GM18907 (cell line): ENCODE measurements around the gene ST3GAL3.

Experiments
- ATAC-seq: cut with Tn5 transposase; IDR thresholded peaks from one replicate; pipeline ENCODE4 v1.9.1; 2021; ENCODE audit warnings: mild to moderate bottlenecking, moderate library complexity; ENCODE audit not compliant: unreplicated experiment

Gene ST3GAL3

DNA sequence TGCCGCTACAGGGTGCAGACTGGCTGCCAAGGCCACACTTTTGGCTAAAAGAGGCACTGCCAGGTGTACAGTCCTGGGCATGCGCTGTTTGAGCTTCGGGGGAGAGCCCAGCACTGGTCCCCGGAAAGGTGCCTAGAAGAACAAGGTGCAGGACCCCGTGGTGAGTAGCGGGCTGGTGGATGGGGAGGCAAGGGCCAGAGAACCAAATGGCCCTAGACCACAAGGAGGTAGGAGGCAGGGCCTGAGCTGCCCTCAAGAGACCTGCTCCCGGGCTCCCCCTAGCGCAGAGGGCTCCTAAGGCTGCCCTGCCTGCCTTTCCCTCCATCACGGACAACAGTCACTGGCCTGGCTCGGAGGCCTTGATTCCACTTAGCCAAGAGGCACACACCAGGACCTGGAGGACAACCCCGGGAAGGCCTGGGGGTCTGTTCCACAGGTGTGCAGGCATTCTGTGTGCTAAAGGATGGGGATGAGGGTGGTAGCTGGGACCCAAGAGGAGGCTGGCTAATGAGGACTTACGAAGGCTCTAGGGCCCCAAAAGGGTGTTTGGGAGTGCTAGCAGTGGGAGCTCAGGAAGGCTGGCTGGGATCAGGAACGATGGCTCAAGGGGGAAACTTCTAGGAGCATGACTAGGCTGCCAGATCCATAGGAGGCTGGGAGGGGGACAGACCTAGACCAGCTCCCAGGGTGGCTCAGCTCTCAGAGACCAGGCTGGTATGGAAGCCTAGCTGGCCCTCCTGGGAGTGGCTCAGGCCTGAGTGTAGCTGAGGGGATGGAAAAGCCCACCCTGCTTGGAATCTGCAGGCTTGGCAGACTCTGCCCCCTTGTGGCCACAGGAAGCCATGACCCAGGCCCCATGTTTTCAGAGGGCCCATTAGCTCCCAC lies 227.0 kb downstream of the ST3GAL3 start:
- no peak for ATAC-seq

DNA sequence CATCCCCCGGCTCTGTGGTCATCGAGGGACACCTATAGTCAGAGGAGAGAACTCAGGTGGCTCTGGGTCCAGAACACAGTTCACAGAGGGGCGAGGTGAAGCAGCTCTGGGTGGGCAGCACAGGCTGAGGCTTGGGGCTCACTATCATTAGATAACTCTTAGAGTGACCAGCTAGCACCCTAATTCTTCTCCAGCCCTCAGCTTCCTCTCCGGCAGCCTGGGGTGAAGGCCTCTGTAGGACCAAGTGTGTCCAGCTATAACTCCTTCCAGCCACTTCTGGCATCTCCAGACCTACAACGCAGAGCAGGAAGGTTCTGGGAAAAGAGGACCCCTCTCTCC lies 227.6 kb downstream of the ST3GAL3 start:
- no peak for ATAC-seq

DNA sequence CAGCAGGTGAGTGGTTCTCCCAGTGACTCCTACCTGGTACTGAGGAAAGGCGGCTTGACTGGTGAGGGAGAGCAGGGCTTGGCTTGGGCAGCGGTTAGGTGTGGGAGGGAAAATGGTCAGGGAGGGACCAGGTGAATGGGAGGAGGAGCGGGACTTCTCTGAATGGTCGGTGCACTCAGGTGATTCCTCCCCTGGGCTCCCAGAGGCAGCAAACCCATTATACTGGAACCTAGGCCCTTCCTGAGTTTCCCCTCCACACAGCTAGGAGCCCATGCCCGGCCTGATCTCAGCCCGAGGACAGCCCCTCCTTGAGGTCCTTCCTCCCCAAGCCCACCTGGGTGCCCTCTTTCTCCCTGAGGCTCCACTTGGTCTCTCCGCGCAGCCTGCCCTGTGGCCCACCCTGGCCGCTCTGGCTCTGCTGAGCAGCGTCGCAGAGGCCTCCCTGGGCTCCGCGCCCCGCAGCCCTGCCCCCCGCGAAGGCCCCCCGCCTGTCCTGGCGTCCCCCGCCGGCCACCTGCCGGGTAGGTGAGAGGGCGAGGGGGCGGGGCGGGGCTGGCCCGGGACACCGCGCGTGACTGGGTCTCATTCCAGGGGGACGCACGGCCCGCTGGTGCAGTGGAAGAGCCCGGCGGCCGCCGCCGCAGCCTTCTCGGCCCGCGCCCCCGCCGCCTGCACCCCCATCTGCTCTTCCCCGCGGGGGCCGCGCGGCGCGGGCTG lies 228.5 kb downstream of the ST3GAL3 start:
- no peak for ATAC-seq

DNA sequence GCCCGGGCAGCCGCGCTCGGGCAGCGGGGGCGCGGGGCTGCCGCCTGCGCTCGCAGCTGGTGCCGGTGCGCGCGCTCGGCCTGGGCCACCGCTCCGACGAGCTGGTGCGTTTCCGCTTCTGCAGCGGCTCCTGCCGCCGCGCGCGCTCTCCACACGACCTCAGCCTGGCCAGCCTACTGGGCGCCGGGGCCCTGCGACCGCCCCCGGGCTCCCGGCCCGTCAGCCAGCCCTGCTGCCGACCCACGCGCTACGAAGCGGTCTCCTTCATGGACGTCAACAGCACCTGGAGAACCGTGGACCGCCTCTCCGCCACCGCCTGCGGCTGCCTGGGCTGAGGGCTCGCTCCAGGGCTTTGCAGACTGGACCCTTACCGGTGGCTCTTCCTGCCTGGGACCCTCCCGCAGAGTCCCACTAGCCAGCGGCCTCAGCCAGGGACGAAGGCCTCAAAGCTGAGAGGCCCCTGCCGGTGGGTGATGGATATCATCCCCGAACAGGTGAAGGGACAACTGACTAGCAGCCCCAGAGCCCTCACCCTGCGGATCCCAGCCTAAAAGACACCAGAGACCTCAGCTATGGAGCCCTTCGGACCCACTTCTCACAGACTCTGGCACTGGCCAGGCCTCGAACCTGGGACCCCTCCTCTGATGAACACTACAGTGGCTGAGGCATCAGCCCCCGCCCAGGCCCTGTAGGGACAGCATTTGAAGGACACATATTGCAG lies 229.3 kb downstream of the ST3GAL3 start:
- no peak for ATAC-seq

DNA sequence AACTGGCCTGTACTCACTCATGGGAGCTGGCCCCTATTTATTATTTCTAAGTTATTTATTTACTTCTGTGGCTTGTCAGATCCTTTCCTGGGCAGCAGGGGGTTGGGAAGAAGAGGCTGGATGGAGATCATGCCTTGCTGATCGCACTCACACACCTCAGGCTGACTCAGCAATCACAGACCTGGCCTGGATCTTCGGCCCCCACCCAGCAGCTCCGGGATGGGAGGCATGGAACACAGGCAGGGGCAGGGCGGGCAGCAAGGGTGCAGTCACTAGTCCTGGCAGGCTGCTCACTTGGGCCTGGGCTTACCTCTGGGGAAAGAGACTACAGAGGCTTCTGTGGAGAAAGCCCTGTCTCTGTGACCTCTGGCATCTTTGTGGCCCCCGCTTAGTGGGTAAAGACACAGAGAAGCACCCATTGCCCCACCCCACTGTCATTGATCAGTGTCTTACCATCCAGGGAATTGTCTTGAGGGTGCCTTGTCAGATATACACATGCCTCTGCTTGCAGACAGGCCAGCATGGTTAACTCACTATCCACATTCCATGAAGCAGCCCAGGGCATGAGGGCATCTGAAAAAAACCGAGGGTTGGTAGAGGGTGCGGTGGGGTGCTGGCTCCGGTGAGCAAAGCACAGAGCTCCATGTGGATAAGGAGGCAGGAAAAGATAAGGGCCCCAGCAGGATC lies 230.0 kb downstream of the ST3GAL3 start:
- ATAC-seq, result no peak

DNA sequence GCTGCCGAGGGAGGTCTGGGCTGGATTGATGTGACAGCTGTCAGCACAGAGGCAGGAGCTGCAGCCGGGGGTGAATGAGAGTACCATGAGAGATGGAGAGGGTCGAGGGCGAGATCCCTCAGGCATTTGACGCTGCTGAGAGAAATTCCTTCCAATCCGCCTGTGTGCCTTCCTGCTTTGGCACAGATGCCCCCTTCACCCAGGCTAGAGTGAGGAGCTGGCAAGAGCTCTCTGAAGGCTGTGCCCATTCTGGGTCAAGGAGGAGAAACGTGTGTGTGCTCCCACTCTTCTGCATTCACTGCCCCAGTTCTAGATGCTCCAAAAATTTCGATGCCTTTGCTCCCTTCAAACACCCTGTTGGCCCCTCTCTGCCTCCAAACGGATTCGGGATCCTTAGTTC lies 231.0 kb downstream of the ST3GAL3 start:
- ATAC-seq, result no peak

DNA sequence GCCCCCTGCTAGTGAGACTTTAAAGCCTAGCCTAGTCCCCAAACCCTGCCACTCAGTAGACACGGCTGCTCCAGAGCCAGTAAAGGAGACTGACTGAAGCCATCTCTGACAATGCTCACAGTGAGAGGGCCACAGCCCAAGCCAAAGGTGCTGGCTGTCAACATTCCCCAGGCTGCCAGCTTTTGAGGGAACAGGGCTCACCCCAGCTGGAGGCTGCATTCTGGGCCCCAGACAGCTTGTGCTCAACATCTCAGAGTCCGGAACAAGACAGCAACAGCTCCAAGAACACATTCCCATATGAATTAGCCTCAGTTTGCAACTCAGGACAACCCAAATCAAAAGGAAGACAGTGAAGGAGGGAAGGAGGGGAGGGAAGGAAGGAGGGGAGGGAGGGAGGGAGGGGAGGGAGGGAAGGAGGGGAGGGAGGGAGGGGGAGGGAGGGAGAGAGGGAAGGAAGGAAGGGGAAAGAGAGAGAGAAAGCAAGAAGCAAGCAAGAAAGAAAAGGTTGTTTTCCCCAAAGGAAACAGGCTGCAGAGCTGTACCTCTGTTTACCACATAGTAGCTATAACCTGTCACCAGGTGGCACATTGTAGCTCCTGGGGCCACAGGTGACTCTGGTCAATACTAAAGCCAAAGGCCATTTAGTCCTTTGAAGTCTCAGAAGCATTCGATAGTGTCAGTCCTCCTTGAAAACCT lies 231.7 kb downstream of the ST3GAL3 start:
- ATAC-seq, result no peak

DNA sequence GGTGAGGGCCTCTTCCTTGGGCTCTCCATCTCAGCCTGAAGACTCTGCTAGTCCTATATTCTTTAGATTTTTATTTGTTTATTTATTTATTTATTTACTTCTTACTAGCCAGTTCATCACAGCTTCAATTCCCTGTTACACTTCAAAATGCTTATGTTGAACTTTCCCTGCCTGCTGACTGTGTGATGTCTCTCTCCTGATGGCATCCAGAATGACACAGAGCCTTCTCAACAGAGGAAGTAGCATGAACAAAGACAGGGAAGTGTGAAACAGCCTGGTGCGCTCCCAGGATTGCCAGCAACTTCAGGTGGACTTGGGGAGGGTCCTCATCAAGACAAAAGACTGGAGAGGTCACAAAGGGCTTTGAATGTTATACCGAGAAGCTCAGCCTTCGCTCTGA lies 235.1 kb downstream of the ST3GAL3 start:
- ATAC-seq, result no peak

DNA sequence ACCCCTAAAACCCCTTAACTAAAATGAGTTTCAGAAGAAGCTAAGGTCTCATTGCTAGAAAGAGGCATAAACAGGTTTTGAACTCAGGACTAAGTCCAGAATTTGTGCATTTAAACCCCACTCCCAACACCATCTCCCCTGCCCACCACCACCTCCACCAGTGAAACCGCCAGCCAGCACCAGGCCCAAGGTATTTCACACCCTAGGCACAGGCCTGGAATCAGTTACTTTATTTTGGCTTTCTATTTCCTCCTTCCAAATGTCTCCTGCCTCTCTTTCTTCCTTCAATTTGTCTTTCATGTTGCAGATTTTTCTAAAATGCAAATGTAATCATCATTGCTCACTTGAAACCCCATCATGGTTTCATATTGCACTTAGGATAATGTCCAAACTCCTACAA lies 237.5 kb downstream of the ST3GAL3 start:
- ATAC-seq, result no peak

DNA sequence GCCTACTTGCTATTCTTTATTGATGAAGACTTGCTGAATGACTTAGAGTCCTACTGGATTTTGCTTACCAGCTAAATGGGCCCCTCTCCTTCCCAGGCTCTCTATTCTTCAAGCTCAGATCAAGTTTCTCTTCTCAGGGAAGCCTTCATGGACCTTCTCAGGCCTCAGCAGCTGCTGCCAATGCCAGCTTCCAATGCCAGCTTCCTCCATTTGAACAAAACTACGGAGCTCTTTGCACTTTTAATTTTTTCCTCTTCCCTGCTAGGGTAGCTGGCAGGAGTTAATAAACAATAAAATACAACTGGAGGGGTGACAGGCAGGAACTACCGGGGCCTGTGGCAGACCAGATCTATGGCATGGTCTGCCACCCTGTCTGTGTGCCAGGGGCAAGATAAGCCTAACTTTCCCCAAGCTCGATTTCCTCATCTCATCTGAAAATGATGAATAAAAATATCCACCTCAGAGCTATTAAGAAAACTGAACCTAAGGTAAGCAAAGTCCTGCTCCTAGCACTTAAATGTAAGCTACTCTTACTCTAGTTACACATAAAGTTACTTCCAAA lies 238.4 kb downstream of the ST3GAL3 start:
- no peak for ATAC-seq

DNA sequence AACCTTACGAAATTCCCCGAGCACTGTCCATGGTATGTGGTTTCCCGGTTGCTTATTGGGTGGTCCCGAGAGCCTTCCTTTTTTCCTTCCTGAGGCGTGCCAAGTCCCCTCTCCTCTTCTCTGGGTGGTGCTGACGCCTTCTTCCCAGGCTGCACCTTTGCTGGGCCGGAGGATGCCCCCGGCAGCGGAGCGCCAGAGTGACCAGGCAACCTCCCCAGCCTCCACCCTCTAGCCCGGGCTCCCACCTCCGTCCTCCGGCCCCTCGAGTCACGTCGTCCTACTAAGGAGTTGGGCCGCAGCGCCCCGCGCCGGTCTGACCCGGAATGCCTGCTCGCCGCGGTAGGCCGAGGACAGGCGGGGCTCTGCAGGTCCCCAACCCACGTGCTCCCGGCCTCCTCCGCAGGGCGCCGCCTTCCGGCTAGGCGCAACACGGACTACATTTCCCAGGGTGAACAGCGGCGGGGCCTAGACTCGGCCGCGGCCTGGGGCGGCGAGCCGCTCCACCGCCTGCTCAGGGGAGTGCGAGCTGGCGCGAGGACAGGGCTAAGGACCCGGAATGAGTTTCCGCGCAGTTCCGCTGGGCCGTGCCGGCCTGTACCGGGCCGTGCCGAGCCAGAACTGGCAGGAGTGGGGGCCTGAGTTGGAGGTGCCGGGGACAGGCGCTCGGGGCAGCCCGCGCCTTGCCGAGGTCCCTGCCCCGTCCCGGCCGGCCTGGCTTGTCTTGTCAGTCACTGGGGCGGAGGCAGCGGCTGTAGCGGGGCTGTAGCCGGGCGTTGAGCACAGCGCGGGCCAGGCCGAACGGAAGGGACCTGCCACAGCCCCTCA lies 239.1 kb downstream of the ST3GAL3 start, which contains the start of gene IPO13:
Gene IPO13 (plus strand): TSS at position 715 of the 825 bp plus-strand sequence. CDS start 651 bp downstream, outside the sequence.
- peak; percentile 91 for ATAC-seq

DNA sequence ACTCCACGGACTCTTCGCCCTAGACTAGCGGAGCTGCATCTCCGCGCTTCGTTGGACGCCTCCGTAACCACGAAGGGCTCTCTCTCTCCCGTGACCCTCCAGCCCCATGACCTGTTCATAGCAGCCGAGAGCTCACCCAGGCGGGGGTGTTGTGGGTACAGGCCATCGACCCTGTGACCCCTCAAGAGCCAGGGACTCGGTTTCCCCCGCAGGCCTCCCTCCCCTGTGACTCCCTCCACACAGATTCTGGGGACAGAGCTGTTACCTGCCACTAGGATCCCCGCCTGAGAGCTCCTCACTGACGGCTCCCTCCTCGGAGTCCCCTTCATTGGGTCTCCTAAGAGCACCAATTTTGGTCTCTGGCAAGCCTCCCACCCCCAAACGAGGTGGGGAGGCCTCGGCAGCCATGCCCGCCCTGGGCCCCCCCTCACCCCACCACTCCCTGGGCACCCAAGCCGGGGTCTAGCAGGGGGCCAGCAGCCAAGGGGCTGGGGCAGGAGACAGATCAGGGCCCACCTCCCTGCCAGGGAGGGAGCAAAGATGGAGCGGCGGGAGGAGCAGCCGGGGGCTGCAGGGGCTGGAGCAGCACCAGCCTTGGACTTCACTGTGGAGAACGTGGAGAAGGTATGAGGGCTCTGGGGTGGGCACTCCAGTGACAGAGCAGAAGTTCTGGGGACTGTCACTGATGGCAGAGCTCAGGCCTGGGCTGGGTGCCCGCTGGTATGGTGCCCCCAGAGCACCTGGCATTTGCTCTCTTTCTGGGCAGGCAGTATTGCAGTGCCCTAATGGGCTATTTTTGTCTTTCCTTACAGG lies 239.9 kb downstream of the ST3GAL3 start:
- peak; percentile 29 for ATAC-seq

DNA sequence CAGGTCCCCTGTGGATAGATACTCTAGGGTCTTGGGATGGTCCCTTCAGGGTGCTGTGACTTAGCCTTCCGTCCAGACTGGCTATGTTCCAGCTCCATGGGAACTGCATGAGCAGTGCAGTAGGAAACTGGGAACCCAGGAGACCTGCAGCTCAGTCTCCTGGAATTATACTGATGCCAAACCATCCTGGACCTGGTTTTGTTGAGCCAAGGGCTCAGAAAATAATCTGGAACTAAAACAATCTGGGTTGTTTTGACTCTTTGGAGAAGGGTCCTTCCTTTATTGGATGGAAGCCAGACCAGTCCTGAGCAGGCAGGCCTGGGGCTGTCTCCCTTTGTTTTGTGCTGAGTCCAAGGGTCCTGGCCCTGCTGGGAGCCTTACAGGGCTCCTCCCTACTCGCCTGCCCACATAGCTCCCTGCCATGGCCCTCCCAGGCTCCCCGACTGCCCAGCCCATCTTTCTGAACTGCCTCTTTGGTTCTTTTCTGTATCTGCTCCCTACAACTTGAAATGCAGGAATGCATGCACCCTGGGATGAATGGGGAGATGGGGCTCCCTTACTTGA lies 240.6 kb downstream of the ST3GAL3 start:
- no peak for ATAC-seq

DNA sequence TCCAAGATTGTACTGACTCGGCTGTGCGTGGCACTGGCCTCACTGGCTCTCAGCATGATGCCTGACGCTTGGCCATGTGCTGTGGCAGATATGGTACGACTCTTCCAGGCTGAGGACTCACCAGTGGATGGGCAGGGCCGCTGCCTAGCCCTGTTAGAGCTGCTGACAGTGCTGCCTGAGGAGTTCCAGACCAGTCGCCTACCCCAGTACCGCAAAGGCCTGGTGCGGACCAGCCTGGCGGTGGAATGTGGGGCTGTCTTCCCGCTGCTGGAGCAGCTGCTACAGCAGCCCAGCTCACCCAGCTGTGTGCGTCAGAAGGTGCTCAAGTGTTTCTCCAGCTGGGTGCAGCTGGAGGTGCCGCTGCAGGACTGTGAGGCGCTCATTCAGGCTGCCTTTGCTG lies 242.3 kb downstream of the ST3GAL3 start:
- no peak for ATAC-seq

DNA sequence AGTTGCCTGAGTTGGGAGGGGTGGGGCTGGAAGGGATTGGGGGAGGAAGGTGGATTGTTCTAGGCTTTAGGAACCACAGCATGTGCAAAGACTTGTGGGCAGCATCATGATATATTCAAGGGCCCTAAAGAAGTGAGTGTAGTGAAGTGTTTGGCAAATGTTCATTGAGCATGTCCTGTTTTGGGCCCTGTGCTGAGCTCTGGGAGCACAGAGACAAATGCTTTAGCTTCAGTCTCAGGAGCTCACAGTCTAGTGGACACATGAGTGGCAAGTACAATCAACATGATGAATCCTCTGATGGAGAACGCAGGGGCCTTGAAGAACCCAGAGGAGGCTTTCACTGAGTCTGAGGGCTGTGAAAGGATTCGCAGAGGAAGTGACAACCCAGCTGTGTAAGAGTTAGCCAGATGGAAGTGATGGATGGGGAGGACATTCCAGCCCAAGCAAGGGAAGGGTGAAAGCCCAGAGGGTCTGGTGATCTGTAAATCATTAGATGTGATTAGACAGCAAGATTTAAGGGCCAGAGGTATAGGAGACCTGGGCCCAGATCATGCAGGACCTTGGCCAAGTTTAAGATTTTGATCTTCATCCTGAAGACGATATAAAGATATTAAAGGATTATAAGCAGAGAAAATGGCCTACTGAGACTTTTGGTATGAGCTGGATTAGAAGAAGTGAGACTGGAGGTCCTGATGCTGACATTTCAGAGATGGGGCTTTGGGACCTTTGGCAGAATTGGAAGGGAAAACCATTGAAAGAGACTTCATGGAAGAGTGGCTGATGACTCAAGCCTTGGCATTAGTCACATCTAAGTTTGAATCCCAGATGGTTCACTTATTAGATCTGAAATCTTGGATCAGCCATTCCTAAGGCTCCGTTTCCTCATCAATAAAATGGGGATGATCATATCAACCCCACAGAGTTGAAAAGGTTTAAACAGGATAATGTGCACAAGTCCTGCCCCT lies 244.0 kb downstream of the ST3GAL3 start:
- no peak for ATAC-seq

DNA sequence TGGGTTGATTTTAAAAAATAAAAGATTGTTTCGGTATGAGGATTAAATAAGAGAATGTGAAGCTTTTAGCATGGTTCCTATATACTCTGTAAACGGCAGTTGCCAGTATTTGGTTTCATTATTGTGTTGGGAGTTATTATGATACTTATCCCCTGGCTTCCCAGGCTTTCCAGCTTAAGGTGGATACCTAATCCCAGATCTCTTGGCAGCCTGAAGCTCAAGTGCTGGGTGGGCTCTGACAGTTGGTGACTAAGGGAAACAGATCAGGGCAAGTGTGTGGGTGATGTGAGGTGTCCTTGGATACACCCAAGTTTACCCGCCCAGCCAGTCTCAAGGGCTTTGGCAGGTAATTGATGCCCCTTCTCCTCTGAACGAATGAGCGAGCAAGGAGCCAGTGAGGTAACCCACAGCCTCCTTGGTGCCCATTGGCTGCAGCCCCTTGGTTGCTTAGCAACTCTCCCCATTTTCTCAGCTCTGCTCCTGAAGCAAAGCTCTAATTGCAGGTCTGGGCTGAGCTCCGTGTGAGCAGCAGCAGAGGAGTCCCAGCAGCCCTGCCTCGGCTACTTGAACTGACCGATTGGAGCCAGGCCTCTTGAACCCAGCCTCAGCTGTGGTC lies 245.5 kb downstream of the ST3GAL3 start:
- ATAC-seq, result no peak
